ENCODE measurements around the gene ASTN2.

The ASTN2 gene

DNA sequence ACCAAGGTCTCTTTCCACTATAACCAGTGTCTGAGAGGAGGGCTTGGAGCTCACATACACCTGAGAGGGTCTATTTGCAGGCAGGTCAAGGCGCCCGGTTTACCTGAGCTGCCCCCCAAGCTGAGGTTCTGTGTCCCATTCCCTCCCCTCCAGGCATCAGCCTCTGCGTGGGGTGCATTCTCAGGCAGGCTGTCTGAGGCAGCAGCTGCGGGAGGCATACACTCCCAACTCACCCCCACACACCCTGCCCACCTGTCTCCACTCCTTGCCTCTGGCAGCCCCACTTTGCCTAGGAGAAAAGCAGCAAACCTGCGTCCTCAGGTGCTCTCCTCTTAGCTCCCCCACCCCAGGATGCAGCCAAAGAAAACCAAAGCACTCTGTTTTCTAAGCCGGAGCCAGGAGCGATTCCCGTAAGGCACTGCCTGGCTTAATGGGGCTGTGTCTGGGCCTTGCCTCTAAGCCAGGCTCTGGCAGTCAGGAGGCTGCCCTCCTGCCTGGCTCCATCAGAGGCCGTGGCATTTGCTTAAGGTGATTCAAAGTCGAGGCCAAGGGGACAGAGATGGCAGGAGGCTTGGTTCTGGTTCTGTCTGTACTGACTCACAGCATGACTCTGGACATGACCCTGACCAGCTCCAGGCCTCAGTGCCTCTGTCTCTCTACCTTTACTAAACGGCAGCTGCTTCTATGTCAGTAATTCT is 867.0 kb downstream of the ASTN2 start:
- no peak for DNase-seq

DNA sequence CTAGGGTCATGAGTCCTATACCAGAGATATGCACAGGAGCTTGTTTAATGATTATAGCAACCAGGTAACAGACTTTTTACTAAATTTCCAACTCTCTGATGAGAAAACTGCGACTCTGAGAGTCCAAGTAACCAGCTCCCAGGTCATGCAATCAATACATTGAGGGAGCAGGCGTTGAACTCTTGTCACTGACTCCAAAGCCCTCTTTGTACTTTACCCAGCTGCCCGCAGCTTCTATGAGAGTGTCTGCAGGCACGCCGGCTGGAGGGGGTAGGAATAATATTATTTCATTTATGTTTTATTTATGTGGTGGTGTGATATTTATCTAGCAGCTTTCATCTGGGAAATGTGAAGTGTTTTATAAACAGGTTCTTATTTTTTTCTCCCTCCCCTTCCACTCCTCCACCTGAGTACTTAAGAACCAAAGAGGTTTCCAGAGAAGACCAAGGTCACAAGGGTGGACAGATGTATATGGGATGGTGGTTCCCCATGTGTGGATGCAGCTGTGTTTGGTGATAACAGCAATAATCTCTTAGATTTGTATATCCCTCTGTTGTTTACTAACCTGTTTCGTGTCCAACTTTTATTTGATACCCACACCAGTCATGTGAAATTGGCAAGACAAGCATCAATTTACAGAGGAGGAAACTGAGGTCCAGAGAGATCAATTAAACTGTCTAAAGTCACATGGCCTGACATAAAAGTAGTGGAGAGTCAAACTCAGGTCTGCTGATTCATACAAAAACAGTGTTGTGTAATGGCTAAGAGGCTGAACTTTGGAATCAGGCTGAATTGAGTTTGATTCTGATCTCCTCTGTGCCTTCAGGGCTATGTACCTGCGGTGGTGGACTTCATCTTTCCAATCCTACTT is 867.9 kb downstream of the ASTN2 start:
- no peak for DNase-seq

DNA sequence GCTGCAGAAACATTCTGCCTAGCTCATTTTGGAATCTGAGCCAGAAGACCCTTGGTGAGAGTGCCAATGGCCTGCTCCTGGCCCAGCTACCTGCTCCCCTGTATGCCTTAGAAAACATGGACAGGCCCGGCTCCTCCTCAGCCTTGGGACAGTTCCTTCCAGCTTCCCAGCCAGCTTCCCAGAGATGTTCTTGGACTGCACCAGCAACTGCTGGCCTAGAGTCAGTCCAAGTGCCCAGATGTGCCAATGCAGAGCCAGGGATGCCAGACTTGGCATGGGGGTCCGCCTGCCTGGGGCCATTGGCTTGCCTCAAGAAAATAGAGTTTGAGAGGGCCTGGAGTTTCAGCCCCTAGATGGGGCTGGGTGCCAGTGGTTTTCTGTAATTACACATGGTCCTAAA is 870.0 kb downstream of the ASTN2 start:
- DNase-seq: no peak

DNA sequence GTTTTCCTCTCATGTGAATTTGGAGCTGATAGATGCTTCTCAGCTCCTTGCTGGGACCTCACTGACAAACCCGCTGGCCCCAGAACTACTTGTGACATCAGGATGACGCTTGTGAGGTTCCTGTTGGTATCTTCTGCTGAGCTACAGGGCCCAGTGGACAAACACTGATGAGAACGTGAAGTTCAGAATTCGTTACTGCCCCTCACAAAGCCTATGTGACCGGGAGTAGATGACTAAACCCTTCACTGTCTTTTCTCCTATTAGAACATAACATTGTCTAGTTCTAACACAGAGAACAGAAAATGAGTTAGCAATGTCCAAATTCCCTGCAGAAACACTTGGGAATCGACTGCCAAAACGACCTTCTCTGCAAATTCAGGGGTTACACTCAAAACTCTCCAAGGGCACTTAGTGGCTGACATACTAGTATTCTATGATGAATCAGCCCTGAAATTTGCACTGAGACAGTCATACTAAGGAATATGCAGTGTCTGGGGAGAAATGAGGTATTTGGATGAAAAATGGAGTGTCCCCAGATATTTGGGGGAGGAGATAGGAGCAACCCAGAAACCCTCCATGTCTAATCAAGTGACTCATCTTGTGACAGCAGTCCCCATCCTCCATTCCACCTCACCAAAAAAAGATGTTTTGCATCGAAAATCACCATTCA is 871.0 kb downstream of the ASTN2 start:
- DNase-seq: no peak

DNA sequence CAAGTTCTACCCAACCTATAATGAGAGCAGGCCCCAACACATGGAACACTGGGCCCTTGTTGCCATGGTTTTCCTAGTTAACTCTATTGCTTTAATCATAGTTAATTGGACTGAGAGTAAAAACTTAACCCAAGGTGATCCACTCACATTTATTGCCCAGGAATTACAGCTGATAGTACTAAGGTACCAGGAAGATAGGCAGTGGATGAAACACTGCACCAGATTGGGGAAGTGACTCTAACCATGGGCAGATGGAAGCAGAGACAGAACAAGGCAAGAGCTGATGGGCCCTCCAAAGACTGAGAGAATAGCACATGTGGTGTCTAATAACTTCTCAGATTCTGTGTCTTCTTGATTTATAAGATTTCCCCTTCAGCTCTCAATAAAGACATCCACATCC is 873.5 kb downstream of the ASTN2 start:
- DNase-seq: no peak

DNA sequence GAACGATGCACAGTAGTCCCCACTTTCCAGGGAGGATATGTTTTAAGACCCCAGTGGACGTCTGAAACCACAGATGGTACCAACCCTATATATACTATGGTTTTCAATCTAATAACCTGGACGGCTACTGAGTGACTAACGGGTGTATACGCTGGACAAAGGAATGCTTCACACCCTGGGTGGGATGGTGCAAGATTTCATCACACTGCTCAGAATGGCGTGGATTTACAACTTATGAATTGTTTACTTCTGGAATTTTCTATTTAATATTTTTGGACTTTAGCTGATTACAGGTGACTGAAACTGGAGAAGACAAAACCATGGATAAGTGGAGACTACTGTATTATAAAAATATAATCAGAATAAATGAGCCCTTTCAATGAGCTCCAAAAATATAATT is 875.3 kb downstream of the ASTN2 start:
- DNase-seq: no peak

DNA sequence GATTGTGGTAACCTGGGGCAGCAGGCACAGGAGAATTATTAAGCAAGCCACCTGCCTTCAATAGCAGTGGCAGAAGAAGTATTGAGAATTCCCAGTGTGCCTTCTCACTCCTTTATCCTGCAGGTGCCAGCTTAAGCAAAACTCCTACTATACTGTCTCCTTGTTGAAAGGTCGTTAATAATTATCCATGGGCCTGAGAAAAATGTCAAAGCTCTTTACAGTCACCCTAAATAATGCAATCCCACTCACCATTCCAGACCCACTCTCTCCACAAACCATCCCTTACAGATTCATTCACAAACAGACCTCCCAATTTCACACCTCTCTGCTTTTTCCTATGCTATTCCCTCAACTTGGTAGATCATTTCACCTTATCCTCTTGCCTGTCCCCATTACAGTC is 889.2 kb downstream of the ASTN2 start:
- no peak for DNase-seq

DNA sequence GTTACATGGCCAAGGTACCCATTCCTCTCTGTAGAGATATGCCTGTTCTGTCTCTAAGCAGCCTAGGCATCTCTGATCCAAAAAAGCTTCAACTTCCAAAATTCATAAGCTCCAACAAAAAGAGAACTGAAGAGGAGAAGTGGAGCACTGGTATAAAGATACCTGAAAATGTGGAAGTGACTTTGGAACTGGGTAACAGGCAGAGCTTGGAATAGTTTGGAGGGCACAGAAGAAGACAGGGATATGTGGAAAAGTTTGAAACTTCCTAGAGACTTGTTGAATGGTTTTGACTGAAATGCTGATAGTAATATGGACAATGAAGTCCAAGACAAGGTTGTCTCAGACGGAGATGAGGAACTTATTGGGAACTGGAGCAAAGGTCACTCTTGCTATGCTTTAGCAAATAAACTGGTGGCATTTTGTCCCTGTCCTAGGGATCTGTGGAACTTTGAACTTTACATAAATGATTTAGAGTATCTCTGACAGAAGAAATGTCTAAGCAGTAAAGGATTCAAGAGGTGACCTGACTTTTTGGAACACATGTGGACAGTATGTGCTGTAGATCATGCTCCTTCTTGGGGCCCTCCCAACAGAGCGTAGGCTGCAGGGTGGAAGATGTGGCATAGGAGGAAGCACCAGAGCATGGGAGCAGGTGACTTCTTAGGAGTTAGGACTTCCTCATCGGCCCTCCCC is 889.9 kb downstream of the ASTN2 start:
- DNase-seq: no peak

DNA sequence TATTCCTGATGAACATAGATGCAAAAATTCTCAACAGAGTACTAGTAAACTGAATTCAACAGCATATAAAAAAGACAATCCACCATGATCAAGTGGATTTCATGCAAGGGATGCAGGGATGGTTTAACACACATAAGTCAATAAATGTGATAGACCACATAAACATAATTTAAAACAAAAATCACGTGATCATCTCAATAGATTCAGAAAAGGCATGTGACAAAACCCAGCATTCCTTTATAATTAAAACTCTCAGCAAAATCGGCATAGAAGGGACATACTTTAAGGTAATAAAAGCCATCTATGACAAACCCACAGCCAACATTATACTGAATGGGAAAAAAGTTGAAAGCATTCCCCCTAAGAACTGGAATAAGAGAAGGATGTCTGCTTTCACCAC is 894.6 kb downstream of the ASTN2 start:
- DNase-seq: no peak

DNA sequence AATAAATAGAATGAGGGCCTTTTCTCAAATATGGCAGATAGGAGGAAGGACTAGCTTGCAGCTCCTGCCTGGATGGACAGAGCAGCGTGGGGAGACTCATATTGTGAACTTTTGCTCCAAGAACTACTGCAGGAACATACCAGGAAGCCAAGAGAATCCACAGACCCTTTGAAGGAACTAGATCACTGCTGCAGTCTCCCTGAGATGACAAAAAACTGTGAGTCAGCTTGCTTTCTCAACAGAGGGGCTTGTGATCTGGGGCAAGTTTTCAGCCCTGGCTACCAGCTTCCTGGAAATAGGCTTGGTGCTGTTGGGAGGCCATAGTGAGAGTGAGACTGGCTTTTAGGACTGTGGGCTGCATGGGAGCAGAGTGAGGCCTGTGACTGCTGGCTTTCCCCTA is 898.4 kb downstream of the ASTN2 start:
- no peak for DNase-seq

DNA sequence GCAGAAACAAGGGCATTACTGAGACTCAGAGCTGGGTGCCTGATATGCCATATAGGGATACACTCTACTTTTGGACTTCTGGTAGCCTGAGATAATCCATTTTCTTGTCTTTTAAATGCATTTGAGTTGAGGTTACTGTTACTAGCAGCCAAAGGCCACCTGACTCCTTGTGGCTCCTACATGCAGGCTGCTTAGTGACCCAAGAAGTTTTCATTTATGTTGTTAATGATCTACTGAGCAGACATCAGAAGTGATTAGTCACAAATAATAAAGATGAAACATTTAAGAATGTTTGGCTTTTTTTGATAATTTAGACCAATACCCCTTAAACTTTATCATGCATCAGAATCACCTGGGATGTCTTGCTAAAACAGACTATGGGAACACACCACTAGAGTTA is 899.3 kb downstream of the ASTN2 start:
- DNase-seq: no peak

DNA sequence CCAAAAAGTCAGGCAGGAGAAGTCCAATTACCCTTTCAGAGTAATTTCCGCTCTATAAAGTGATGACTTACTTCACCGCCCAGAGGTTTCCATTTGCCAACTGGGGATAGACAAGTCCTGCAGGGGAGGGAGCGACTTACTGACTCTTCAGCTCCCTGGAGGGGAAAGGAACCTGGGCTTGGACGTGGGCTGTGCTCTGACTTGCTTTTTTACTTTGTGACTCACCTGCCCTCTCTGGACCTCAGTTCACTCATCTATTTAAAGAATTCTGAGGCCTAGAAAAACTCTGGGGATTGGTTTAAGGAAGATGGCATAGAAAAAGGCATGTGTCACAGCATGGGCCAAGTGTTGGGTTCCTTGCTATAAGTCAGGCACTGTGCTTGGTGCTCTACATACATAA is 908.2 kb downstream of the ASTN2 start:
- DNase-seq: no peak

DNA sequence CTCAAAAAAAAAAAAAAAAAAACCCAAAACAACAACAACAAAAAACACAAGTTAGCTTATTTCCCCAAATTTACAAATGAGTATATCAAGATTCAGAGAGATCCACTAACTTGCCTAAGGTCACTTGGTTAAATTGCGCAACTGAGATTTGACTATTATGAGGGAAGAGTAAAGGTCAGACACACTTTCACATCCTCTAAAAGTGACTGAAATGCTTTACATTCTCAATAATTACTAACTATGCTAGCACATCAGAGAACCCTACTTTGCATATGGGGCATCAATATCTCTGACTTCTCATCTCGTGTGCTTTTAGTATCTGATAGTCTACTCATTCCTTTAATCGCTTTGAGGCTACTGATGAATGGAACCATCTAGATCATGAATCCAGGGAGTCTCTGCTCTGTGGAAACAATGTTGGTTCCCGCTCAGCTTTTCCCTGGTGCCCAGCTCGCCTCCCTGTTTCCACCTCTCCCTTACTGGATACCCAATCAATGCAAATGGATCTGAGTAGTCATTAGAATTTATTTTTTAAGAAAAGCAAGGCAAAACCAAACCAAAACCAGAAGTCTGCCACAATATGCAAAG is 909.9 kb downstream of the ASTN2 start:
- DNase-seq: no peak

DNA sequence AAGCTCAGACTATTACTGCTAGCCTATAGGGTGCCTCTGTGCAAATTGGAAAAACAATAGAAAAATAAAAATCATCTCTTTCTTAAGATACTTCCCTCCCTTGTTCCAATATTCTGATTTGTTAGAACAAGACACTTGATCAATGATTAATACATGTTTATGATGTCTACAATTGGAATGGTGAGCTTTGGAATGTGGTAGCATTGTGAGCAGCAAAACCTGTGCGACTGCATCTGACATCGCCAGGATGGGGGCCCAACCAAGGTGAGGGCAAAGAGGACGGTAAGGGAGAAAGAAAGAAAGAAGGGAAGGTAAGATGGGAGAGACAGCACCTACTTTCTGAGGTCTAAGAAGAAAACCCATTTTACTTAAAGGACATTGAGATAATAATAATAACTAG is 910.8 kb downstream of the ASTN2 start:
- no peak for DNase-seq

DNA sequence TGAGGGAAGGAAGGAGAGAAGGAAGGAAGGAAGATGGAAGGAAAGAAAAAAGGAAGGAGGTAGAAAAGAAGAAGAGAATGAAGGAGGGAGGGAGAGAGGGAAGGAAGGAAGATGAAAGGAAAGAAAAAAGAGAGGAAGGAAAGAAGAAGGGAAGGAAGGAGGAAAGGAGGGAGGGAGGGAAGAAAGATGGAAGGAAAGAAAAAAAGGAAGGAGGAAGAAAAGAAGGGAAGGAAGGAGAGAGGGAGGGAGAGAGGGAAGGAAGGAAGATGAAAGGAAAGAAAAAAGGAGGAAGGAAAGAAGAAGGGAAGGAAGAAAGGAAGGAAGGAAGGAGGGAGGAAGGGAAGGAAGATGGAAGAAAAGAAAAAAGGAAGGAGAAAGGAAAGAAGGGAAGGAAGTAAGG is 912.1 kb downstream of the ASTN2 start:
- no peak for DNase-seq

DNA sequence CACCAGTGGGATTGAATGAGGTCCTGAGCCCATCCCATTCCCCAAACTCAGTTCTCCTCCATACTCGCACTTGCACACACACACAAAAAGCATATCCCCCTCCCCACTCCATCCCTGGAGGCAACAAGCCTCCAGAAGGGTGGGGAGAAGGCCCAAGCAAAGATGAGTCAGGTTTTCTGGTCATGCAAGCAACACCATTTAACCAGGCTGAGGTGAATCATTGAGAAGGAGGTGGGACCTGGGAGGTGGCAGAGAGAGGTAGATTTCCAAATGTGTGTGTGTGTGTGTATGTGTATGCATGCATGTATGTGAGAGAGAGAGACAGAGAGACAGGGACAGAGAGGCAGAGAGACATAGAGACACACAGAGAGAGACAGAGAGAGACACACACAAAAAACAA is 913.0 kb downstream of the ASTN2 start:
- no peak for DNase-seq

DNA sequence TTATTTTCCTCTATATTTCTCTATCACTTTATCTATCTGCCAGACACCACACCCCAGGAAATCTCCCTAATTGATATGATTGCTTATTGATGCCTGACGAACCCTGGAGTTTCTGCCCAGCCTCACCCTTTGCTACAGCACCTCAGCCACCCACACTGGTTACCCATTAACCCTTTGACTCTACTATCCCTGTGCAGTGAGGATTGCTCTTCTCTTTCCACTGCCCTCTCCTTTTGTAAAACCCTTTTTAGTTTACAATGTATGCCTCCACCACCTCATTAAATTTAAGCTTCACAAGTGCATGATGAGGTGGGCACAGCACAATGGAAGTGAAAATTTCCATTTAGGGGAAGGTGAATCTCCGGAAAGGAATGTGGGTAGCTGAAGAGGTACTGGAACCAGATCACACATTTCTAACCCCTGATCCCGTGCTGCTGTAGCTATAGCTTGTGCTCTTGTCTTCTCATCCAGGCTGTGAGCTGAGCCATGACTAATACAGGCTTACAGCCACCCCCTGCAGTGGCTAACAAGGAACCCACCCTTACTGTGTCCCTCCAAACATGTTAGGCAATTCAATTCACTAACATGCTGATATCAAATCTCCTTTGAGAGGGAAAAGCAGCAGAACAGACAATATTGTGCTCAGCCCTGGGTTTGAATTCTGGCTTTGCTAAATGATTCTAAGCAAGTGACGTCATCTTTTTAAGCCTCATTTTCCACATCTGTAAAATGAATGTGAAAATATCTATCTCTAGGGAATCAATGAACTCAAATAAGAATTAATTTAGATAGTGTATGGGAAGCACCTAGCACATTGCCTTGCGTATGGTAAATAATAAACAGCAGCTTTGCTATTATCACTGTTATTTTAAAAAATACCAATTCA is 914.6 kb downstream of the ASTN2 start:
- DNase-seq: no peak

DNA sequence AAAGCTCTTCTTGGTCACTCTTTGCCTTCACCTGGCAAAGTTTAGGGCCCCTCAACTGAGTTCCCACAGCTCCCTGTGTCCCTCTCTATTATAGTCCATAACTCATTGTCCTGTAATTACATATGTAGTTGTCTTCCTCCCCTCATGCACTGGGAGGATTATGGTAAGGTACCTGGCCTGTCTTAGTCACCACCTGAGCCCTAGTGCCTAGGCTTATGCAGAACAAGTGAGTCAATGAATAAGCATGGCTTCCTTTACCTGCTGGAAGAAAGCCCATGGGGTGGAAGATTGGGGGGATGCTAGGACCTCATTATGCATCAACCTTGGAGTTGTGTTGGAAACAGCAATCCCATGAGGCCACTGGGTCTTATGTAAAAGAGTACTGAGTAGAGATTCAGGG is 915.4 kb downstream of the ASTN2 start:
- DNase-seq: no peak

DNA sequence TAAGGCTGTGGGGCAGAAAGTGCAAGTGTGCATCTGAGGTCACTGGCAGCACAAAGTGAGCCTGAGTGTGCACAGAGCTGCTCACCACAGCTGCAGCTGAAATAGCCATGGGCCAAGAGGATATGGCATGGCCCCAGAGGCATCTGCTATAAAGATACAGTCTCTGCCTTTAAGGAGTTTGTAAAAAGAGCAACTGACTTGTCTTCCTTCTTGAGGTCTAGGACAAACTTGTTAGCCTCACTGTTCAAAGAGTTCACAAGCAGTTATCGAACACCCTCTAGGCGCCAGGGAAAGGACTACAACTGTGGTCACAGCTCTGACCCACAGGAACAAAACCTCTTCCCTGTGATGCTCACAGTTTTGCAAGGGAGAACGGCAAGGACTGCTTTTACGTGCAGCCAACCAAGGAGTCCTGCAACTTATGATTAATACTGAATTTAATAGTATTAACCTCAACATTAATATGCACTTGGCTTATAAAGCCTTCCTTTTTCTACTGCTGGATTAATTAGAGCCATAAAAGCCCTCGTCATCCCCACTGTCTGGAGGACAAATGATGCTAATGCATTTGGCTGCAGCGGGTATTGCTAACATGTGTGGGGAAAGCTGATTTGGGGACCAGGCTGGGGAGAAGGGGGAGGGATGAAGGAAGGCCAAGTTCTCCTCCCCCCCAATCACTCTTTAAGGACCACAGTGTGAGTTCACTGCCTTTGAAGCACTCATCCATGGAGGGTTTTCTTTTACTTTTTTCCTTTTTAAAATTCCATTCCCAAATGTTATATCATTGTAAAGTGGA is 917.6 kb downstream of the ASTN2 start:
- no peak for DNase-seq

DNA sequence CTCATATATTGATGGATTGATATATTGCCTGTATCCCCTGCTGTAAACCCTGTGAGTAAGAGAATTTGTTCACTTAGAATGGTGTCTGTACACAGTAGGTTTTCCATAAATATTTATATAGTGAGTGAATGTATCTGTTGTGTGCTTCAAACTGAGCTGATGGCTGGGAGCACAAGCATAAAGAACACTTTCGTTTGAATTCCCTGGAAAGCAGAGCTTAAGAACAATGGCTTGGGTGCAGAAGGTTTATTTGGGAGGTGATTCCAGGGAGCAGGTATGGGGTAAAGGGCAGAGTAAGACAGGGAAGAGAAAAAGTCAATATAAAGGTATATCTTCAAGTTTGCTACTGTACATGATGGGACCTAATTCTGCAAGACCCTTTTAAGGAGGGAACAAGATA is 918.7 kb downstream of the ASTN2 start:
- DNase-seq: no peak

DNA sequence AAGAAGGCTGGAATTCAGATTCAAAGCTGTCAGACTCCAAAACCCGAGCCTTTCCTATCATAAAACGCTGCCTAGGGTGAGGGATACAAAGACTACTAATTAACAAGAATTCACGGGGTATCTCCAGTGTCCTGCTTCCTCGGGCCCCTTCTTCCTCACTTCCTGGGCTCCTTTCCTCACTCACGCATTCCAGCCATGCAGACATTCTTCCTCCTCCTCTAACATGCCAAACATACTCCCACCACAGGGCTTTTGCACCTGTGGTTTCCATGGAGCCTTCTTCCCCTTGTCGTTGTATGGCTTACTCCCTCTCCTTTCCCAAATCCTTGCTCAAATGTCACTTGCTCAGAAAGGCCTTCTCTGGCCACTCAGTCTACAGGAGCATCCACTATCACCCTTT is 919.1 kb downstream of the ASTN2 start:
- DNase-seq: no peak
